Hair follicle dermal papilla cell (primary cell): Measurements from ENCODE around the gene U2AF1. TPM values are rescaled to one million over a fixed set of nuclear protein-coding genes. Genes with fewer than 3 reads are reported as not detected.

Experiments
- total RNA-seq: library from RNA; depleted of rRNA; stranded (reverse); fragments of >200 nt; gene quantifications from 2 replicates; pipeline ENCODE4 v1.2.3, GENCODE V29; 2012

U2AF1 gene
- 27.4 and 28.9 TPM in 2 replicates for total RNA-seq

GRCh38 chr21:43106965-43107793, at the start of gene U2AF1:
U2AF1 (minus strand) TSS chr21:43107570; CDS start chr21:43107494, 76 bp downstream.

GRCh38 chr21:43075170-43076022, 32.0 kb downstream of the U2AF1 start, which contains the start of gene CBS:
CBS (minus strand) TSS chr21:43075835; CDS start chr21:43072193, 3,642 bp downstream.

Other genes with a start within 250 kb of the U2AF1 start
- gene WDR4, start 228.0 kb downstream of the U2AF1 start, total RNA-seq, result 11.2 and 14.8 TPM in 2 replicates
- 57.3 and 73.3 TPM in 2 replicates for gene NDUFV3, start 214.3 kb downstream of the U2AF1 start, total RNA-seq
- not detected in 2 replicates for gene ERVH48-1, start 181.9 kb downstream of the U2AF1 start, total RNA-seq
- 18.5 and 19.3 TPM in 2 replicates for gene PKNOX1, start 133.0 kb downstream of the U2AF1 start, total RNA-seq
- gene CBS, start 31.7 kb downstream of the U2AF1 start, total RNA-seq, result 46.2 and 119 TPM in 2 replicates
- gene CRYAA, start 61.4 kb upstream of the U2AF1 start, total RNA-seq, result not detected in 2 replicates